Suprapubic skin (tissue), 4 donors: ENCODE data around the gene NCAM2.

Experiments used
- EP300 ChIP-seq: sonication (generic); formaldehyde crosslinking; IDR thresholded peaks from one replicate; pipeline ENCODE4 v1.6.1; 2017; ENCODE audit warnings: antibody characterized with exemption
- POLR2AphosphoS5 ChIP-seq, 3 donors: sonication (generic); formaldehyde crosslinking; IDR thresholded peaks; one replicate each; pipeline ENCODE4 v1.6.1; 2017; ENCODE audit warnings: antibody characterized with exemption in 3 of 3
- TF ChIP-seq, protein P1 (sequence below), 2 donors: fragments of 200-600 bp in 1 of 2; fragments of 450-650 bp in 1 of 2; sonication (generic) in 1 of 2; IDR thresholded peaks; one replicate each; pipeline ENCODE4 v1.5.1; 2016 to 2019; ENCODE audit warnings: antibody characterized with exemption in 2 of 2, mild to moderate bottlenecking in 1 of 2, moderate library complexity in 1 of 2

DNA sequence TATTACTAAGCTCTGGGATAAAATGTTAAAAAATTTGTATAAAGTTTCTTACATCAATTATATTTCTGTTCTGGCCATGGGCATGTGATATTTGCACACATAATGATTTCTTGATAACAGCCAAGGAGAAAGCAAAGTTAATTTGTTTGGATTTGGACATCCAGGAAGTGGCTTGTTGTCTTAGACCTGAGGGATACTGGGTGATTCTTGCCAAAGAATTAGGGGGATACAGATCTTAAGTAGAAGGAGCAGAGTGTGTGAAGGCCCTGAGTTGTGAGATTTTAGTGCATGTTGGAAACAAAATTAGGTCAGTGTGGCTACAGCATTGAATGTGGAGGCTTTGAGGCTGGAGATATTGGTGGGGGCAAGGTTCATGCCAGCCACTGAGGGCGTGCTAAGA lies 65.6 kb downstream of the NCAM2 start:
- TF ChIP-seq, protein P1, sequence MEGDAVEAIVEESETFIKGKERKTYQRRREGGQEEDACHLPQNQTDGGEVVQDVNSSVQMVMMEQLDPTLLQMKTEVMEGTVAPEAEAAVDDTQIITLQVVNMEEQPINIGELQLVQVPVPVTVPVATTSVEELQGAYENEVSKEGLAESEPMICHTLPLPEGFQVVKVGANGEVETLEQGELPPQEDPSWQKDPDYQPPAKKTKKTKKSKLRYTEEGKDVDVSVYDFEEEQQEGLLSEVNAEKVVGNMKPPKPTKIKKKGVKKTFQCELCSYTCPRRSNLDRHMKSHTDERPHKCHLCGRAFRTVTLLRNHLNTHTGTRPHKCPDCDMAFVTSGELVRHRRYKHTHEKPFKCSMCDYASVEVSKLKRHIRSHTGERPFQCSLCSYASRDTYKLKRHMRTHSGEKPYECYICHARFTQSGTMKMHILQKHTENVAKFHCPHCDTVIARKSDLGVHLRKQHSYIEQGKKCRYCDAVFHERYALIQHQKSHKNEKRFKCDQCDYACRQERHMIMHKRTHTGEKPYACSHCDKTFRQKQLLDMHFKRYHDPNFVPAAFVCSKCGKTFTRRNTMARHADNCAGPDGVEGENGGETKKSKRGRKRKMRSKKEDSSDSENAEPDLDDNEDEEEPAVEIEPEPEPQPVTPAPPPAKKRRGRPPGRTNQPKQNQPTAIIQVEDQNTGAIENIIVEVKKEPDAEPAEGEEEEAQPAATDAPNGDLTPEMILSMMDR (IDR thresholded peaks at IDR 0.05), result no peak
- TF ChIP-seq EP300 (no peak), POLR2AphosphoS5 (IDR thresholded peaks at IDR 0.05) (no peak)
